Small intestine (tissue), 7 donors: Measurements from ENCODE around the gene CRABP1. TPM values are rescaled to one million over a fixed set of nuclear protein-coding genes. Genes with fewer than 3 reads are reported as not detected.

ENCODE experiments used
- DNase-seq, 2 donors: peaks; one replicate each; pipeline versions ENCODE4 v3.0.0 to v3.0.0-alpha.2; 2013
- FAIRE-seq: peaks from 2 replicates; lab custom pipeline; 2012; peaks lifted over from hg19 to GRCh38; lab: Jason Lieb, UNC
- H3K27ac ChIP-seq, 3 donors: one replicate each; pipeline ENCODE4 v1.5.1; 2013; ENCODE audit warnings: low read length in 2 of 3, mild to moderate bottlenecking in 2 of 3, control low read depth in 1 of 3, inconsistent platforms in 1 of 3, low read depth in 1 of 3, moderate library complexity in 1 of 3
- H3K27me3 ChIP-seq, 3 donors: one replicate each; pipeline ENCODE4 v1.6.1; 2013; ENCODE audit warnings: low read length in 3 of 3, inconsistent platforms in 1 of 3; ENCODE audit not compliant: control insufficient read depth in 3 of 3, insufficient read depth in 3 of 3
- H3K36me3 ChIP-seq, 3 donors: one replicate each; pipeline ENCODE4 v1.6.1; 2013; ENCODE audit warnings: low read length in 3 of 3, inconsistent platforms in 1 of 3, low read depth in 1 of 3, mild to moderate bottlenecking in 1 of 3, moderate library complexity in 1 of 3; ENCODE audit not compliant: control insufficient read depth in 3 of 3, insufficient read depth in 2 of 3
- H3K4me1 ChIP-seq, 3 donors: one replicate each; pipeline ENCODE4 v1.6.1; 2013; ENCODE audit warnings: low read length in 2 of 3, inconsistent platforms in 1 of 3, low read depth in 1 of 3, mild to moderate bottlenecking in 1 of 3, moderate library complexity in 1 of 3; ENCODE audit not compliant: control insufficient read depth in 3 of 3, insufficient read depth in 2 of 3
- H3K4me3 ChIP-seq, 3 donors: one replicate each; pipeline ENCODE4 v1.5.1; 2013; ENCODE audit warnings: low read length in 3 of 3, control low read depth in 1 of 3, inconsistent platforms in 1 of 3, low read depth in 1 of 3, mild to moderate bottlenecking in 1 of 3, moderate library complexity in 1 of 3
- H3K9me3 ChIP-seq, 2 donors: one replicate each; pipeline ENCODE4 v1.6.1; 2013; ENCODE audit warnings: low read depth in 1 of 2, low read length in 1 of 2; ENCODE audit not compliant: control insufficient read depth in 2 of 2, insufficient read depth in 1 of 2
- WGBS, 3 donors: extraction: QIAGEN DNeasy Blood & Tissue Kit; methylation state at CpG; one replicate each; pipeline ENCODE4 v1.1.7; 2013; 5-methylcytosine and 5-hydroxymethylcytosine counted together
- polyA plus RNA-seq, 4 donors: library from polyadenylated mRNA; stranded (reverse) in 3 of 4; unstranded in 1 of 4; fragments of 200-250 nt in 3 of 4; fragments of 120-200 nt in 1 of 4; gene quantifications; one replicate each; pipeline versions ENCODE4 v1.2.1 to v1.2.3, GENCODE V29; 2013
- donor health status: healthy with polysubstance abuse.
- donor health status: control.
- donor health status: control.
- donor health status: Bipolar disorder and iron deficiency.
- donor health status: healthy.

The CRABP1 gene
- polyA plus RNA-seq, 4 donors, result 10.4 to 16.0 TPM; not detected in 2

GRCh38 chr15:78313383-78313782 is 26.8 kb upstream of the CRABP1 start:
- H3K27ac ChIP-seq, result no peak overlapping the region

GRCh38 chr15:78314181-78314581 is 26.0 kb upstream of the CRABP1 start:
- H3K4me1 ChIP-seq, result peaks cover 0 to 27% (median 2%) of the 10 kb centered on the region in 3 donors
- no peaks in the 10 kb centered on the region for H3K27me3 ChIP-seq
- FAIRE-seq (no peak), DNase-seq (no peak)
- H3K4me3 ChIP-seq, result no peak overlapping the region
- H3K36me3 ChIP-seq, result no peaks in the 10 kb centered on the region
- 87 to 92% (median 89%) methylated on average over 7 of the region's 7 CpGs for WGBS, 3 donors
- no peak overlapping the region for H3K27ac ChIP-seq
- no peaks in the 10 kb centered on the region for H3K9me3 ChIP-seq

More at GRCh38 chr15:78313383-78313782, 26.8 kb upstream of the CRABP1 start:
- 71 to 80% (median 78%) methylated on average over 8 of the region's 8 CpGs for WGBS, 3 donors
- H3K4me3 ChIP-seq, result no peak overlapping the region
- no peak for FAIRE-seq
- H3K36me3 ChIP-seq, result no peaks in the 10 kb centered on the region
- H3K9me3 ChIP-seq, result no peaks in the 10 kb centered on the region
- H3K27me3 ChIP-seq, result no peaks in the 10 kb centered on the region
- peaks cover 0 to 27% (median 2%) of the 10 kb centered on the region in 3 donors for H3K4me1 ChIP-seq
- no peak for DNase-seq

GRCh38 chr15:78315686-78316282 is 24.4 kb upstream of the CRABP1 start:
- peak overlapping the region in 1 of 3 donors; percentile 60 for H3K27ac ChIP-seq
- no peak for FAIRE-seq

GRCh38 chr15:78316283-78317083 is 23.7 kb upstream of the CRABP1 start:
- Histone ChIP-seq H3K36me3 (no peaks in the 10 kb centered on the region), H3K27ac (peak overlapping the region; percentile 60 to 82 (median 74)), H3K4me1 (peaks cover 0 to 20% (median 2%) of the 10 kb centered on the region in 3 donors), H3K4me3 (no peak overlapping the region), H3K27me3 (no peaks in the 10 kb centered on the region), H3K9me3 (no peaks in the 10 kb centered on the region)
- DNase-seq (peak; percentile 86 to 95), FAIRE-seq (no peak)
- 29 to 50% (median 41%) methylated on average over 17 of the region's 17 CpGs for WGBS, 3 donors

More at GRCh38 chr15:78315686-78316282, 24.4 kb upstream of the CRABP1 start:
- peak; percentile 39 to 49 for DNase-seq
- Histone ChIP-seq H3K4me3 (no peak overlapping the region), H3K4me1 (peaks cover 0 to 27% (median 2%) of the 10 kb centered on the region in 3 donors), H3K27me3 (no peaks in the 10 kb centered on the region), H3K36me3 (no peaks in the 10 kb centered on the region), H3K9me3 (no peaks in the 10 kb centered on the region)
- WGBS, 3 donors, result 61 to 68% (median 62%) methylated on average over 6 to 7 of the region's 7 CpGs

GRCh38 chr15:78317145-78317836 is 22.9 kb upstream of the CRABP1 start:
- WGBS, 3 donors, result 22 to 66% (median 45%) methylated on average over 8 of the region's 8 CpGs
- peak overlapping the region; percentile 60 to 82 (median 74) for H3K27ac ChIP-seq
- no peaks in the 10 kb centered on the region for H3K9me3 ChIP-seq
- no peaks in the 10 kb centered on the region for H3K36me3 ChIP-seq
- peak in 1 of 2 donors; percentile 76 for DNase-seq
- H3K27me3 ChIP-seq, result no peaks in the 10 kb centered on the region
- peaks cover 0 to 20% (median 2%) of the 10 kb centered on the region in 3 donors for H3K4me1 ChIP-seq
- FAIRE-seq, result no peak
- no peak overlapping the region for H3K4me3 ChIP-seq

- H3K27me3 ChIP-seq, result no peaks in the 10 kb centered on the region
- no peaks in the 10 kb centered on the region for H3K9me3 ChIP-seq
- WGBS, 3 donors, result 80 to 89% (median 86%) methylated on average over 10 of the region's 10 CpGs
- no peaks in the 10 kb centered on the region for H3K36me3 ChIP-seq
- no peak overlapping the region for H3K4me3 ChIP-seq
- DNase-seq (no peak), FAIRE-seq (no peak)
- no peak overlapping the region for H3K27ac ChIP-seq
- H3K4me1 ChIP-seq, result peaks cover 0 to 20% (median 2%) of the 10 kb centered on the region in 3 donors
Observed at GRCh38 chr15:78319588-78319987, 20.6 kb upstream of the CRABP1 start.

GRCh38 chr15:78320183-78320582 is 20.0 kb upstream of the CRABP1 start:
- Histone ChIP-seq H3K4me3 (no peak overlapping the region), H3K9me3 (no peaks in the 10 kb centered on the region), H3K4me1 (peaks cover 0 to 20% (median 2%) of the 10 kb centered on the region in 3 donors), H3K36me3 (no peaks in the 10 kb centered on the region), H3K27me3 (no peaks in the 10 kb centered on the region), H3K27ac (no peak overlapping the region)
- WGBS, 3 donors, result 89 to 93% (median 92%) methylated on average over 5 of the region's 5 CpGs
- no peak for FAIRE-seq
- no peak for DNase-seq

GRCh38 chr15:78321041-78321570 is 19.0 kb upstream of the CRABP1 start:
- H3K4me3 ChIP-seq, result no peak overlapping the region
- H3K4me1 ChIP-seq, result peaks cover 0 to 13% (median under 1%) of the 10 kb centered on the region in 3 donors
- WGBS, 3 donors, result 79 to 85% (median 82%) methylated on average over 13 to 17 of the region's 17 CpGs
- no peak overlapping the region for H3K27ac ChIP-seq
- DNase-seq (no peak), FAIRE-seq (no peak)
- no peaks in the 10 kb centered on the region for H3K27me3 ChIP-seq
- no peaks in the 10 kb centered on the region for H3K36me3 ChIP-seq
- no peaks in the 10 kb centered on the region for H3K9me3 ChIP-seq
